Natural killer cell treated with Interleukin-12 subunit alpha and Interleukin-12 subunit beta and Interleukin-15 and Interleukin-18, amount 100 ng/mL, for 72 hours (primary cell): ENCODE data around the gene TESK2. TPM values are rescaled to one million over a fixed set of nuclear protein-coding genes. Genes with fewer than 3 reads are reported as not detected.

ENCODE experiments used
- ATAC-seq, 2 donors: fragments of 150-1000 bp; cut with Tn5 transposase in 1 of 2; sonication (Bioruptor Pico), chemical (Tn5 transposase) in 1 of 2; 2 replicates each; pipeline ENCODE4 v1.10.0; 2021
- DNase-seq: peaks from one replicate; pipeline ENCODE4 v3.0.0; 2022; ENCODE audit warnings: low spot score
- H3K27ac Mint-ChIP-seq, 2 donors: 1 replicate in 1 of 2; 2 replicates in 1 of 2; pipeline ENCODE4 v1.8.0; 2022; ENCODE audit warnings: mixed read lengths in 2 of 2, mild to moderate bottlenecking in 1 of 2, moderate library complexity in 1 of 2
- H3K27me3 Mint-ChIP-seq, 2 donors: 1 replicate in 1 of 2; 2 replicates in 1 of 2; pipeline ENCODE4 v1.8.0; 2022; ENCODE audit warnings: mixed read lengths in 2 of 2
- H3K36me3 Mint-ChIP-seq: one replicate; pipeline ENCODE4 v1.8.0; 2022; ENCODE audit warnings: mixed read lengths
- H3K4me1 Mint-ChIP-seq, 2 donors: 1 replicate in 1 of 2; 2 replicates in 1 of 2; pipeline ENCODE4 v1.8.0; 2022; ENCODE audit warnings: low read depth in 2 of 2, mixed read lengths in 2 of 2, mild to moderate bottlenecking in 1 of 2
- H3K4me3 Mint-ChIP-seq: one replicate; pipeline ENCODE4 v1.8.0; 2022; ENCODE audit warnings: mixed read lengths
- H3K9me3 Mint-ChIP-seq: 2 replicates; pipeline ENCODE4 v1.8.0; 2022; ENCODE audit warnings: mixed read lengths
- total RNA-seq, 2 donors: library from RNA; stranded (reverse); gene quantifications; one replicate each; pipeline ENCODE4 v1.2.3, GENCODE V29; 2022

TESK2 gene
- total RNA-seq, 2 donors from 2014 or later: 2.4 to 4.0 TPM

GRCh38 chr1:45331436-45332345 is 159.3 kb downstream of the TESK2 start:
- DNase-seq (no peak), ATAC-seq (no peak)
- H3K4me3 Mint-ChIP-seq: no peak overlapping the region
- no peak overlapping the region for H3K27ac Mint-ChIP-seq
- H3K4me1 Mint-ChIP-seq: peaks cover 7 to 15% of the 10 kb centered on the region in 2 donors
- H3K27me3 Mint-ChIP-seq: no peaks in the 10 kb centered on the region
- no peaks in the 10 kb centered on the region for H3K9me3 Mint-ChIP-seq
- H3K36me3 Mint-ChIP-seq: no peaks in the 10 kb centered on the region

- DNase-seq: no peak
- no peak for ATAC-seq
- Mint-ChIP-seq H3K4me1 (peaks cover 3 to 4% of the 10 kb centered on the region in 2 donors), H3K36me3 (no peaks in the 10 kb centered on the region), H3K27me3 (no peaks in the 10 kb centered on the region), H3K4me3 (peak overlapping the region; percentile 38), H3K9me3 (no peaks in the 10 kb centered on the region), H3K27ac (no peak overlapping the region)
These were observed 161.5 kb downstream of the TESK2 start for GRCh38 chr1:45329445-45329844.

GRCh38 chr1:45328680-45329079 is 162.3 kb downstream of the TESK2 start:
- no peaks in the 10 kb centered on the region for H3K4me1 Mint-ChIP-seq
- no peak overlapping the region for H3K27ac Mint-ChIP-seq
- DNase-seq (no peak), ATAC-seq (no peak)
- H3K9me3 Mint-ChIP-seq: no peaks in the 10 kb centered on the region
- no peaks in the 10 kb centered on the region for H3K36me3 Mint-ChIP-seq
- H3K27me3 Mint-ChIP-seq: no peaks in the 10 kb centered on the region
- H3K4me3 Mint-ChIP-seq: peak overlapping the region; percentile 77

GRCh38 chr1:45327644-45328515 is 163.1 kb downstream of the TESK2 start:
- H3K4me1 Mint-ChIP-seq: no peaks in the 10 kb centered on the region
- no peaks in the 10 kb centered on the region for H3K36me3 Mint-ChIP-seq
- DNase-seq: no peak
- ATAC-seq: peak in 1 of 2 donors; percentile 35
- H3K27me3 Mint-ChIP-seq: no peaks in the 10 kb centered on the region
- H3K27ac Mint-ChIP-seq: no peak overlapping the region
- H3K4me3 Mint-ChIP-seq: peak overlapping the region; percentile 77
- no peaks in the 10 kb centered on the region for H3K9me3 Mint-ChIP-seq

- Mint-ChIP-seq H3K9me3 (no peaks in the 10 kb centered on the region), H3K36me3 (no peaks in the 10 kb centered on the region), H3K27ac (peak within 1 kb of the TSS in 1 of 2 donors; percentile 37), H3K4me1 (no peaks in the 10 kb centered on the region), H3K27me3 (no peaks in the 10 kb centered on the region), H3K4me3 (peak within 1 kb of the TSS; percentile 77)
- DNase-seq (no peak), ATAC-seq (peak; percentile 88 to 90)
These were observed 164.0 kb downstream of the TESK2 start, which contains the start of gene HPDL for GRCh38 chr1:45326627-45327623. TSS of gene HPDL (plus strand) at chr1:45326895. CDS start at chr1:45327149, 254 bp downstream.

- H3K27ac Mint-ChIP-seq: peak overlapping the region in 1 of 2 donors; percentile 37
- DNase-seq: no peak
- H3K27me3 Mint-ChIP-seq: no peaks in the 10 kb centered on the region
- H3K36me3 Mint-ChIP-seq: no peaks in the 10 kb centered on the region
- no peaks in the 10 kb centered on the region for H3K4me1 Mint-ChIP-seq
- no peaks in the 10 kb centered on the region for H3K9me3 Mint-ChIP-seq
- H3K4me3 Mint-ChIP-seq: peak overlapping the region; percentile 77
- ATAC-seq: no peak
These were observed 165.0 kb downstream of the TESK2 start for GRCh38 chr1:45325851-45326506.

GRCh38 chr1:45322486-45323040 is 168.4 kb downstream of the TESK2 start:
- no peak for ATAC-seq
- H3K9me3 Mint-ChIP-seq: no peaks in the 10 kb centered on the region
- no peak overlapping the region for H3K4me3 Mint-ChIP-seq
- no peaks in the 10 kb centered on the region for H3K4me1 Mint-ChIP-seq
- H3K27me3 Mint-ChIP-seq: no peaks in the 10 kb centered on the region
- H3K36me3 Mint-ChIP-seq: no peaks in the 10 kb centered on the region
- no peak for DNase-seq
- H3K27ac Mint-ChIP-seq: no peak overlapping the region

GRCh38 chr1:45321444-45321843 is 169.5 kb downstream of the TESK2 start:
- H3K27me3 Mint-ChIP-seq: no peaks in the 10 kb centered on the region
- H3K4me1 Mint-ChIP-seq: no peaks in the 10 kb centered on the region
- H3K4me3 Mint-ChIP-seq: no peak overlapping the region
- ATAC-seq (no peak), DNase-seq (no peak)
- H3K36me3 Mint-ChIP-seq: no peaks in the 10 kb centered on the region
- no peak overlapping the region for H3K27ac Mint-ChIP-seq
- H3K9me3 Mint-ChIP-seq: no peaks in the 10 kb centered on the region

- ATAC-seq: no peak
- no peaks in the 10 kb centered on the region for H3K27me3 Mint-ChIP-seq
- H3K9me3 Mint-ChIP-seq: no peaks in the 10 kb centered on the region
- H3K36me3 Mint-ChIP-seq: no peaks in the 10 kb centered on the region
- no peak overlapping the region for H3K27ac Mint-ChIP-seq
- no peak overlapping the region for H3K4me3 Mint-ChIP-seq
- H3K4me1 Mint-ChIP-seq: no peaks in the 10 kb centered on the region
- DNase-seq: no peak
These were observed 171.2 kb downstream of the TESK2 start for GRCh38 chr1:45319761-45320160.

GRCh38 chr1:45317166-45317565 is 173.8 kb downstream of the TESK2 start:
- H3K4me1 Mint-ChIP-seq: no peaks in the 10 kb centered on the region

GRCh38 chr1:45314266-45314665 is 176.7 kb downstream of the TESK2 start:
- no peaks in the 10 kb centered on the region for H3K4me1 Mint-ChIP-seq
- ATAC-seq: no peak
- H3K4me3 Mint-ChIP-seq: no peak overlapping the region
- H3K27ac Mint-ChIP-seq: no peak overlapping the region
- no peaks in the 10 kb centered on the region for H3K27me3 Mint-ChIP-seq
- DNase-seq: no peak
- H3K9me3 Mint-ChIP-seq: no peaks in the 10 kb centered on the region
- H3K36me3 Mint-ChIP-seq: no peaks in the 10 kb centered on the region

More at GRCh38 chr1:45317166-45317565, 173.8 kb downstream of the TESK2 start:
- H3K27me3 Mint-ChIP-seq: no peaks in the 10 kb centered on the region
- H3K27ac Mint-ChIP-seq: no peak overlapping the region
- H3K36me3 Mint-ChIP-seq: no peaks in the 10 kb centered on the region
- no peak for ATAC-seq
- no peak overlapping the region for H3K4me3 Mint-ChIP-seq
- no peak for DNase-seq
- H3K9me3 Mint-ChIP-seq: no peaks in the 10 kb centered on the region

- no peak for ATAC-seq
- H3K27me3 Mint-ChIP-seq: no peaks in the 10 kb centered on the region
- peak overlapping the region; percentile 90 to 92 for H3K27ac Mint-ChIP-seq
- DNase-seq: no peak
- no peaks in the 10 kb centered on the region for H3K9me3 Mint-ChIP-seq
- H3K4me1 Mint-ChIP-seq: peaks cover 20 to 25% of the 10 kb centered on the region in 2 donors
- H3K36me3 Mint-ChIP-seq: no peaks in the 10 kb centered on the region
- H3K4me3 Mint-ChIP-seq: peak overlapping the region; percentile 87
These were observed 184.1 kb downstream of the TESK2 start for GRCh38 chr1:45306905-45307304.
